Prostate gland (tissue), 2 donors: ENCODE data around the gene ABCA9. TPM values are rescaled to one million over a fixed set of nuclear protein-coding genes. Genes with fewer than 3 reads are reported as not detected.

Experiments
- DNase-seq: peaks from one replicate; pipeline ENCODE4 v3.0.0-alpha.2; 2019; ENCODE audit warnings: low spot score
- H3K27ac ChIP-seq, 2 donors: fragments of 200-600 bp; sonication (generic); 2 replicates each; pipeline ENCODE4 v1.5.1; 2017 to 2019
- H3K27me3 ChIP-seq: fragments of 200-600 bp; sonication (generic); replicated peaks from 2 replicates; pipeline ENCODE4 v1.5.1; 2019; ENCODE audit not compliant: insufficient read depth
- H3K36me3 ChIP-seq, 2 donors: fragments of 200-600 bp; sonication (generic); 1 replicate in 1 of 2; 2 replicates in 1 of 2; pipeline versions ENCODE4 v1.5.1 to v1.8.1; 2017 to 2019
- H3K4me1 ChIP-seq: fragments of 200-600 bp; sonication (generic); replicated peaks from 2 replicates; pipeline ENCODE4 v1.5.1; 2019
- H3K4me3 ChIP-seq, 2 donors: fragments of 200-600 bp; sonication (generic); 2 replicates each; pipeline ENCODE4 v1.5.1; 2017 to 2019
- H3K9me3 ChIP-seq: fragments of 200-600 bp; sonication (generic); 2 replicates; pipeline ENCODE4 v1.5.1; 2017
- CTCF ChIP-seq, 4 experiments: fragments of 200-600 bp in 2 of 4; fragments of 450-650 bp in 2 of 4; sonication (generic) in 2 of 4; IDR thresholded peaks; 1 replicate in 3 of 4; 2 replicates in 1 of 4; pipeline ENCODE4 v1.5.1; 2016 to 2019; ENCODE audit warnings: antibody characterized with exemption in 4 of 4, mild to moderate bottlenecking in 2 of 4, moderate library complexity in 2 of 4
- POLR2A ChIP-seq: fragments of 450-650 bp; IDR thresholded peaks from one replicate; pipeline ENCODE4 v1.6.1; 2016; ENCODE audit warnings: antibody characterized with exemption, mild to moderate bottlenecking
- POLR2AphosphoS5 ChIP-seq: sonication (generic); formaldehyde crosslinking; IDR thresholded peaks from one replicate; pipeline ENCODE4 v1.6.1; 2017; ENCODE audit warnings: antibody characterized with exemption
- WGBS: methylation state at CpG from one replicate; pipeline ENCODE4 v1.1.5; 2018; 5-methylcytosine and 5-hydroxymethylcytosine counted together
- intact Hi-C: fragments of 100-400 bp; cut with DNase I; formaldehyde crosslinking; loops from one replicate; pipeline ENCODE4 v1.14.2; 2022
- total RNA-seq, 2 donors: library from RNA; depleted of rRNA; stranded (reverse); fragments of >200 nt; gene quantifications; one replicate each; pipeline ENCODE4 v1.1.0, GENCODE V29; 2016

The ABCA9 gene
- total RNA-seq, 2 donors from 2014 or later: 0.41 to 5.6 TPM

GRCh38 chr17:68981288-68981687, 79.4 kb downstream of the ABCA9 start:
- Histone ChIP-seq H3K4me3 (no peak overlapping the region), H3K9me3 (no peaks in the 10 kb centered on the region), H3K36me3 (no peaks in the 10 kb centered on the region), H3K27ac (no peak overlapping the region), H3K27me3 (no peaks in the 10 kb centered on the region), H3K4me1 (no peaks in the 10 kb centered on the region)
- WGBS: 35% methylated on average over 2 of the region's 2 CpGs
- intact Hi-C loops: no loop called here
- DNase-seq: no peak
- TF ChIP-seq POLR2A (no peak), POLR2AphosphoS5 (no peak), CTCF (IDR thresholded peaks at IDR 0.05) (no peak)

GRCh38 chr17:68973098-68973846, 87.5 kb downstream of the ABCA9 start:
- 51% methylated on average over 3 of the region's 3 CpGs for WGBS
- TF ChIP-seq CTCF (IDR thresholded peaks at IDR 0.05) (no peak), POLR2A (no peak), POLR2AphosphoS5 (no peak)
- Histone ChIP-seq H3K9me3 (no peaks in the 10 kb centered on the region), H3K36me3 (no peaks in the 10 kb centered on the region), H3K4me3 (no peak overlapping the region), H3K27me3 (no peaks in the 10 kb centered on the region), H3K4me1 (no peaks in the 10 kb centered on the region), H3K27ac (no peak overlapping the region)
- no peak for DNase-seq
- intact Hi-C loops: loop anchor here (5.0 kb wide), 1 partner anchor 196 kb away; no protein-coding TSS in a partner anchor

GRCh38 chr17:68972119-68972704, 88.5 kb downstream of the ABCA9 start:
- WGBS: 55% methylated on average over 4 of the region's 4 CpGs

GRCh38 chr17:68969101-68969500, 91.6 kb downstream of the ABCA9 start:
- TF ChIP-seq CTCF (IDR thresholded peaks at IDR 0.05) (no peak), POLR2A (no peak), POLR2AphosphoS5 (no peak)
- H3K27ac ChIP-seq: no peak overlapping the region
- no peaks in the 10 kb centered on the region for H3K4me1 ChIP-seq
- H3K4me3 ChIP-seq: no peak overlapping the region
- 53% methylated on average over 5 of the region's 5 CpGs for whole genome bisulfite sequencing
- H3K27me3 ChIP-seq: no peaks in the 10 kb centered on the region
- H3K36me3 ChIP-seq: no peaks in the 10 kb centered on the region
- H3K9me3 ChIP-seq: no peaks in the 10 kb centered on the region
- intact Hi-C loops: no loop called here
- DNase-seq: no peak

More at GRCh38 chr17:68972119-68972704, 88.5 kb downstream of the ABCA9 start:
- Histone ChIP-seq H3K4me3 (no peak overlapping the region), H3K27me3 (no peaks in the 10 kb centered on the region), H3K36me3 (no peaks in the 10 kb centered on the region), H3K27ac (no peak overlapping the region), H3K9me3 (no peaks in the 10 kb centered on the region), H3K4me1 (no peaks in the 10 kb centered on the region)
- intact Hi-C loops: loop anchor here (5.0 kb wide), 1 partner anchor 195 kb away; no protein-coding TSS in a partner anchor
- DNase-seq: no peak
- TF ChIP-seq CTCF (IDR thresholded peaks at IDR 0.05): peak in 3 of 4 experiments; percentile 43 to 62 (median 59)
- TF ChIP-seq POLR2A: no peak
